Neural cell (in vitro differentiated cells): Measurements from ENCODE around the gene ELFN1.

Source experiments
- EP300 ChIP-seq: fragments of 450-650 bp; conservative IDR thresholded peaks from 2 replicates; pipeline ENCODE4 v1.6.1; 2014; ENCODE audit warnings: antibody characterized with exemption, mild to moderate bottlenecking, moderate library complexity; ENCODE audit not compliant: poor library complexity, severe bottlenecking
- EZH2 ChIP-seq: fragments of 200-600, 300-800 bp; shearing (Covaris generic), sonication (generic); IDR thresholded peaks from 2 replicates; pipeline ENCODE4 v1.6.1; 2014; ENCODE audit warnings: antibody characterized with exemption, low read length, borderline replicate concordance, mild to moderate bottlenecking; ENCODE audit not compliant: insufficient read depth, poor library complexity, severe bottlenecking
- POLR2AphosphoS5 ChIP-seq: IDR thresholded peaks from 2 replicates; pipeline ENCODE4 v1.6.1; 2012
- TAF1 ChIP-seq: IDR thresholded peaks from 2 replicates; pipeline ENCODE4 v1.6.1; 2012; ENCODE audit warnings: low read depth
- TF ChIP-seq, protein P1 (sequence below): fragments of 450-650 bp; IDR thresholded peaks from 2 replicates; pipeline ENCODE4 v1.5.1; 2014; ENCODE audit warnings: antibody characterized with exemption, mild to moderate bottlenecking, moderate library complexity; ENCODE audit not compliant: poor library complexity, severe bottlenecking

DNA sequence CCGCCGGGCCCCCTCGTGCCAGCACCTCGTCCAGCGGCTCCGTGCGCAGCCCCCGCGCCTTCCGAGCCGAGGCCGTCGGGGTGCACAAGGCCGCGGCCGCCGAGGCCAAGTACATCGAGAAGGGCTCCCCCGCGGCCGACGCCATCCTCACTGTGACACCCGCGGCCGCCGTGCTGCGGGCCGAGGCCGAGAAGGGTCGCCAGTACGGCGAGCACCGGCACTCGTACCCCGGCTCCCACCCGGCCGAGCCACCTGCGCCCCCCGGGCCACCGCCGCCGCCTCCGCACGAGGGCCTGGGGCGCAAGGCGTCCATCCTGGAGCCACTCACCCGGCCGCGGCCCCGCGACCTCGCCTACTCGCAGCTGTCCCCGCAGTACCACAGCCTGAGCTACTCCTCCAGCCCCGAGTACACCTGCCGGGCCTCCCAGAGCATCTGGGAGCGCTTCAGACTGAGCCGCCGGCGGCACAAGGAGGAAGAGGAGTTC is 76.5 kb downstream of the ELFN1 start:
- TF ChIP-seq TAF1 (no peak), EP300 (no peak), EZH2 (no peak), POLR2AphosphoS5 (no peak)
- TF ChIP-seq, protein P1, sequence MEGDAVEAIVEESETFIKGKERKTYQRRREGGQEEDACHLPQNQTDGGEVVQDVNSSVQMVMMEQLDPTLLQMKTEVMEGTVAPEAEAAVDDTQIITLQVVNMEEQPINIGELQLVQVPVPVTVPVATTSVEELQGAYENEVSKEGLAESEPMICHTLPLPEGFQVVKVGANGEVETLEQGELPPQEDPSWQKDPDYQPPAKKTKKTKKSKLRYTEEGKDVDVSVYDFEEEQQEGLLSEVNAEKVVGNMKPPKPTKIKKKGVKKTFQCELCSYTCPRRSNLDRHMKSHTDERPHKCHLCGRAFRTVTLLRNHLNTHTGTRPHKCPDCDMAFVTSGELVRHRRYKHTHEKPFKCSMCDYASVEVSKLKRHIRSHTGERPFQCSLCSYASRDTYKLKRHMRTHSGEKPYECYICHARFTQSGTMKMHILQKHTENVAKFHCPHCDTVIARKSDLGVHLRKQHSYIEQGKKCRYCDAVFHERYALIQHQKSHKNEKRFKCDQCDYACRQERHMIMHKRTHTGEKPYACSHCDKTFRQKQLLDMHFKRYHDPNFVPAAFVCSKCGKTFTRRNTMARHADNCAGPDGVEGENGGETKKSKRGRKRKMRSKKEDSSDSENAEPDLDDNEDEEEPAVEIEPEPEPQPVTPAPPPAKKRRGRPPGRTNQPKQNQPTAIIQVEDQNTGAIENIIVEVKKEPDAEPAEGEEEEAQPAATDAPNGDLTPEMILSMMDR, result no peak
